AG04449 (cell line): ENCODE results near the gene BCO2.
"Not testable (repeated sequence)": the region's sequence is repeated elsewhere in the genome, so short reads cannot be mapped to it uniquely, and the experiment has no call there.

ENCODE experiments used
- CTCF ChIA-PET: fragments of 350-600 bp; formaldehyde crosslinking; extraction: SDS; loops from one replicate; lab custom pipeline; 2021; ENCODE audit warnings: antibody characterized with exemption; lab: Yijun Ruan, JAX
- POLR2A ChIA-PET: fragments of 400-600, 350-600 bp; formaldehyde crosslinking; extraction: SDS; loops from one replicate; lab custom pipeline; 2020; ENCODE audit warnings: antibody characterized with exemption, inconsistent platforms; lab: Yijun Ruan, JAX
- DNase-seq: peaks from one replicate; pipeline ENCODE4 v3.0.0-alpha.2; 2010; ENCODE audit warnings: low read depth, low spot score
- H3K4me3 ChIP-seq: 2 replicates; pipeline ENCODE4 v1.5.1; 2011; ENCODE audit warnings: low read depth, mild to moderate bottlenecking, control low read depth, low read length
- TF ChIP-seq, protein P1 (sequence below): IDR thresholded peaks from one replicate; pipeline ENCODE4 v1.5.1; 2011; ENCODE audit warnings: mild to moderate bottlenecking, moderate library complexity, low read length, control low read depth, inconsistent platforms; ENCODE audit not compliant: insufficient read depth; ENCODE audit errors: missing control alignments

Gene BCO2

DNA sequence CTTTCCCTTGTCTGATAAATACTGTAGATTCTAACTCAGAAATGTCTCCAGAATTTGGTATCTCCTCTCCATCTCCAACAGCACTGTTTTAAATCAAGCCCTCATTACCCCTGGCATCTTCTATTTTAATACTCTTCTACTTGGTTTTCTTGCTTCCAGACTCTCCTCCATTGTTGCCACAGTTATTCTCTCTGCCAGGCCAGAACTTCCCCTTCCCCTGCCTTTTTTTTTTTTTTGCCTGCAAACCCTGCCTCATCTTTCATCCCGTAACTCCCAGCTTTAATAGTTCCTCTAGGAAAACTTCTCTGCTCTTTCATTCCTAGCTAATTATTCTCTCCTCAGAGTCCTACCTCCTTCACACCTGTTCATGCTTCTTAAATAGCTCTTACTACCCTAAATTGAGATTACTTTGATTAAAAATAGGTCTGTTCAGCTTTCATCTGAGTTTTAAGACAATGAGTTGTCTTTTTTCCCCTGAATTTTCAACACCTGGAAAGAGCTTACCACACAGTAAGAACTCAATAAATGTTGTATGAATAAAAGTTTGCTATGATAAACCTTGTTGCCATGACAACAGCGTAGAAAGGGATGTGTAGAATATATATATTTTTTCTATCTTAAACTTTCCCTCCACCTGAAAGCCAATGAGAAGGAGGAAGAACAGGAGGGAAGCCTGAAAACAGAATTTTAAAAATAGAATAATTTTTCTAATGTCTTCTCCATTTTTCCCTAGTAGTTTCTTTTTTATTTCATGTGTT lies 15.0 kb upstream of the BCO2 start:
- CTCF ChIA-PET, result interaction anchor here (1.0 to 1.5 kb wide), 4 partner anchors 15 to 120 kb away, joined by 3 to 4 read pairs (median 4); partner anchors contain the start of gene BCO2
- H3K4me3 ChIP-seq, result no peak overlapping the region
- no peak for DNase-seq
- POLR2A ChIA-PET, result no interaction called here
- TF ChIP-seq, protein P1, sequence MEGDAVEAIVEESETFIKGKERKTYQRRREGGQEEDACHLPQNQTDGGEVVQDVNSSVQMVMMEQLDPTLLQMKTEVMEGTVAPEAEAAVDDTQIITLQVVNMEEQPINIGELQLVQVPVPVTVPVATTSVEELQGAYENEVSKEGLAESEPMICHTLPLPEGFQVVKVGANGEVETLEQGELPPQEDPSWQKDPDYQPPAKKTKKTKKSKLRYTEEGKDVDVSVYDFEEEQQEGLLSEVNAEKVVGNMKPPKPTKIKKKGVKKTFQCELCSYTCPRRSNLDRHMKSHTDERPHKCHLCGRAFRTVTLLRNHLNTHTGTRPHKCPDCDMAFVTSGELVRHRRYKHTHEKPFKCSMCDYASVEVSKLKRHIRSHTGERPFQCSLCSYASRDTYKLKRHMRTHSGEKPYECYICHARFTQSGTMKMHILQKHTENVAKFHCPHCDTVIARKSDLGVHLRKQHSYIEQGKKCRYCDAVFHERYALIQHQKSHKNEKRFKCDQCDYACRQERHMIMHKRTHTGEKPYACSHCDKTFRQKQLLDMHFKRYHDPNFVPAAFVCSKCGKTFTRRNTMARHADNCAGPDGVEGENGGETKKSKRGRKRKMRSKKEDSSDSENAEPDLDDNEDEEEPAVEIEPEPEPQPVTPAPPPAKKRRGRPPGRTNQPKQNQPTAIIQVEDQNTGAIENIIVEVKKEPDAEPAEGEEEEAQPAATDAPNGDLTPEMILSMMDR, result no peak

DNA sequence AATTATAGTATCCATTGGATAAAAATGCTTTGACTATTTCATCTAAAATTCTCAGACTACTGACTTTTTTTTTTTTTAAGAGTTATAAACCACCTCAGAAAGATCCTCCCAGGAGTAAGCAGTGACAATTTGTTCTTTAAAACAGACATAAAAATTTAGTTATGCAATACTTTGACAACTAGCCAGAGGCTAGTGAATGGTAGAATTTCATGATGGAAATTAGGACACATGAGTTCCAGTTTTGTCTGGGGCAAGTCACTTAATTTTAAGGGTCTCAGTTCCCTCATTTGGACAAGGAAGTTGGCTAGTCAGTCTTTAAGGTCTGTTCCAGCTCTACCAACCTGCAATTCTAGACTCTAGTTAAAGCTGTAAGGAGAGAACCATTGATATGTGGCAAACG lies 14.3 kb upstream of the BCO2 start:
- no peak overlapping the region for H3K4me3 ChIP-seq
- no peak for DNase-seq
- CTCF ChIA-PET, result no interaction called here
- POLR2A ChIA-PET, result no interaction called here
- TF ChIP-seq, protein P1, result no peak

DNA sequence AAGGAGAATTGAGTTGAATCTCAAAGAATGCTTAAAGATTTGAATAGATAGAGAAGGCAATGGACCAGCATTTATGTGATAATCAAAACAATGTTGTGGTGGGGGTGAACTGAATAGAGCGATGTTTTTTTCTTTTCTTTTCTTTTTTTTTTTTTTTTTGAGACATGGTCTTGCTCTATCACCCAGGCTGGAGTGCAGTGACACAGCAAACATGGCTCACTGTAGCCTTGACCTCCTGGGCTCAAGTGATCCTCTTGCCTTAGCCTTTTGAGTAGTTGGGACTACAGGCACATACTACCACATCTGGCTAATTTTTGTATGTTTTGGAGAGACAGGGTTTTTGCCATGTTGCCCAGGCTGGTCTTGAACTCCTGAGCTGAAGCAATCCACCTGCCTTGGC lies 13.1 kb upstream of the BCO2 start:
- CTCF ChIA-PET, result interaction anchor here (1.0 to 2.0 kb wide), 2 partner anchors 13 to 16 kb away, joined by 4 to 5 read pairs; partner anchors contain the start of gene BCO2
- H3K4me3 ChIP-seq, POLR2A ChIA-PET, DNase-seq: not testable (repeated sequence)

DNA sequence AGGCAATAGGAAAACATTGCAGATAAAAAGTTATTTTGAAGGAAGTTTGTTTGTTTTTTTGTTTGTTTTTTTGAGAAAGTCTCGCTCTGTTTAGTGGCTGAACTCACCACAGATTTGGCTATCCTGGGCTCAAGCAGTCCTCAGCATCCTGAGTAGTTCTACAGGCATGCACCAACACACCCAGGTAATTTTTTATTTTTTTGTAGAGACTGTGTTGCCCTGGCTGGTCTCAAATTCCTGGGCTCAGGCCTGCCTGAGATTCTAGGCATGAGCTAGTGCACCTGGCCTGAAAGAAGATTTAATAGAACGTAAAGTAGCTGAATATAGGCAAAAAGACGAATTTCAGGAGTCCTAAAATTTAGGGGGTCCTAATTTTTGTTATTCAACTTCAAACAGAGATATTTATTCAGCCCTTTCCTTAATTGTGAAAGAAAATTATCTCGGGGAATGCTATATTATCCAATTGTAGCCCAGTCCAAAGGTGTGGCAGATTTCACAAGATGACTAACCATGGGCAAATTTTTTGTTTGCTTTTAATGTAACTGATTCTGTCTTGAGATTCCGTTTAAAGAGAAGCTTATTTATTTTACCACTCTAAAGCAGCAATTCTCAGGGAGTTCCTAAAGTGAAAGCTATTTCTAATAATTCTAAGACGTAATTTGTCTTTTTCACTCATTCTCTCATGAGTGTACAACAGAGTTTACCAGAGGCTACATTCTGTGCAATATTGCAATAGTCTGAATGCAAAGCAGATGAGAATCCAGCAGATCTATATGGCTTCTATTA lies 12.4 kb upstream of the BCO2 start:
- CTCF ChIA-PET, result interaction anchor here (1.0 to 2.2 kb wide), 4 partner anchors 9 to 49 kb away, joined by 3 to 13 read pairs (median 4); partner anchors contain the start of gene BCO2
- peak; percentile 17 for DNase-seq
- TF ChIP-seq, protein P1, result no peak
- POLR2A ChIA-PET, result no interaction called here
- H3K4me3 ChIP-seq, result no peak overlapping the region

DNA sequence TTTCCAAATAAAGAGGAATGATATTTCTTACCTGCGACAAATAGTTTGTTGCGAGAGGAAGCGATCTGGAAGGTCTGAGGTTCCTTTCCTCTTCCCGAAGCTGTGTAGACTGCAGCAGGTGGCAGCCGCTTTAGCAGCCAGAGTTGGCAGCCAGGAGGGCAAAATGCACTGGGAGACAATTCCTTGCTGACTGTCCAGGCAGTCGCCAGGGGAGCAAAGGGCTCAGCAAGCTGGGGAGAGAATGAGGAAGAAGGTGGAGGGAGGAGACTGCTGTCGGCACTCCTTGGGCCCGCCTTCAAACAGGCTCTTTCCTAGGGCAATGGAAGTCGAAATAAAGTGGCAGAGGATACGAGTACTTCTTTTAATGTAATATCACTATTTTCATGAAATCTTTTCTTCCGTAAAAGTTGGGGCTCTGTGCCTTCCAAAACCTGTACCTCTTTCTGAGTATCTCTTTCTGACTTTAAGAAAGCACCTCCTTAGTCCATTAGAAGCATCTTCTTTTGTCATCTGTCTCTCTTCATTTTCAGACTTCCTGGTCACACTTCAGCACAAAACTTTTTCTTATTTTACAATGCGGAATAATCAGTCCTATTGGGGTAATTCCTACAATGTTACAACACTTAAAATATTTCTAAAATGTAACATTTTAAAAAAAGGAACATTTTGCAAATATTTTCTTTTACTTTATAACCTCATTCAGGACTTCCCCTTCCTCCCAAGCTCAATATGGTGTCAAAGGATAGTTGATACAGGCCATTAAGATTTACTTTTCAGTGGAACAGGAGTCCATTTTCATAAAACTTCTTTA lies 11.2 kb upstream of the BCO2 start, which contains the start of gene IL18:
Gene IL18, minus strand, starts transcription at position 220 of the 811 bp plus-strand sequence. CDS start 9,041 bp downstream, outside the sequence.
- DNase-seq, result no peak
- TF ChIP-seq, protein P1, result no peak
- no peak within 1 kb of the TSS for H3K4me3 ChIP-seq
- ChIA-PET CTCF (interaction anchor here (1.4 to 2.2 kb wide), 3 partner anchors 8 to 50 kb away, joined by 3 to 13 read pairs (median 5); partner anchors contain the start of gene BCO2), POLR2A (no interaction called here)

DNA sequence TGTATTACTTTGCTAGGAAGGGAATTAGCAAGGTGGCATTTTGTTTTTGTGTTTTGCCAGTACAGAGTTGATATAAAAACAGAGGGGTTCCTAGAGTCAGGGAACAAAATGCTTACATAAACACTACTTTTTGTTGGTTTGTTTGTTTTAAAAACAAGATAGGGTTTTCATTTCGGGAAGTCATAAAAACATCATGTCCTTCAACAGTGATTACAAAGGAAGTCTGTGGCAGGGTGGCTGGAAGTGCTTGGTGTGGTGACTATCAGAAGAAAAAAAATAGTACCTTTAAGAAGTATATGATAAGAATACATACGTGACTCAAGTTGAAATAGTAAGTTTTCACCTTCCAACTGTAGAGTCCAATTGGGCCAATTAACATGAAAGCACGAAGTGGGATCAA lies 10.3 kb upstream of the BCO2 start:
- CTCF ChIA-PET, result interaction anchor here (0.7 to 2.2 kb wide), 2 partner anchors 11 to 51 kb away, joined by 3 to 13 read pairs; partner anchors contain the start of gene BCO2
- DNase-seq, result no peak

More for the DNA sequence above, 10.3 kb upstream of the BCO2 start:
- TF ChIP-seq, protein P1, result no peak
- no peak overlapping the region for H3K4me3 ChIP-seq
- POLR2A ChIA-PET, result no interaction called here
